SK-N-SH treated with all-trans-retinoic acid at 6 μM for 48 hours (cell line): ENCODE results near the gene C16orf96.

Experiments used
- ARNTL ChIP-seq: fragments of 450-650 bp; formaldehyde crosslinking; IDR thresholded peaks from 2 replicates; pipeline ENCODE4 v1.5.0; 2020; ENCODE audit warnings: low read depth, mild to moderate bottlenecking, moderate library complexity, borderline replicate concordance
- CREB5 ChIP-seq: fragments of 250-450 bp; sonication (Bioruptor Pico); IDR thresholded peaks from 2 replicates; pipeline ENCODE4 v1.5.1; 2020; ENCODE audit warnings: low read depth, mild to moderate bottlenecking, moderate library complexity
- ISL1 ChIP-seq: fragments of 250-450 bp; sonication (Bioruptor Pico); IDR thresholded peaks from 2 replicates; pipeline ENCODE4 v2.1.2; 2022; ENCODE audit warnings: mild to moderate bottlenecking, moderate library complexity
- PATZ1 ChIP-seq: fragments of 250-450 bp; sonication (Bioruptor Pico); IDR thresholded peaks from 2 replicates; pipeline ENCODE4 v1.8.0; 2020; ENCODE audit warnings: mild to moderate bottlenecking, moderate library complexity, borderline replicate concordance
- POU6F1 ChIP-seq: fragments of 250-450 bp; sonication (Bioruptor Pico); IDR thresholded peaks from 2 replicates; pipeline ENCODE4 v1.8.0; 2021; ENCODE audit warnings: low read depth, mild to moderate bottlenecking, moderate library complexity, borderline replicate concordance
- RARB ChIP-seq: fragments of 250-450 bp; sonication (Bioruptor Pico); IDR thresholded peaks from 2 replicates; pipeline ENCODE4 v1.8.0; 2021; ENCODE audit warnings: mild to moderate bottlenecking, moderate library complexity
- TSHZ2 ChIP-seq: fragments of 250-450 bp; sonication (Bioruptor Pico); IDR thresholded peaks from 2 replicates; pipeline ENCODE4 v1.5.0; 2020; ENCODE audit warnings: mild to moderate bottlenecking, moderate library complexity
- ZFP30 ChIP-seq: fragments of 450-650 bp; formaldehyde crosslinking; IDR thresholded peaks from 2 replicates; pipeline ENCODE4 v1.5.0; 2022; ENCODE audit warnings: mild to moderate bottlenecking, moderate library complexity
- ZNF8 ChIP-seq: fragments of 450-650 bp; formaldehyde crosslinking; IDR thresholded peaks from 2 replicates; pipeline ENCODE4 v1.5.0; 2020; ENCODE audit warnings: mild to moderate bottlenecking, moderate library complexity
- TF ChIP-seq, protein P1 (sequence below): fragments of 250-450 bp; sonication (Bioruptor Pico); IDR thresholded peaks from 2 replicates; pipeline ENCODE4 v1.5.1; 2021; ENCODE audit warnings: mild to moderate bottlenecking, moderate library complexity

GRCh38 chr16:4602331-4602730 is 46.2 kb downstream of the C16orf96 start:
- TF ChIP-seq ZFP30 (no peak), ARNTL (CRISPR knock-in tag) (no peak), ZNF8 (CRISPR knock-in tag) (no peak), TSHZ2 (CRISPR knock-in tag) (no peak), ISL1 (no peak), PATZ1 (CRISPR knock-in tag) (no peak), CREB5 (CRISPR knock-in tag) (no peak), RARB (CRISPR knock-in tag) (no peak), POU6F1 (CRISPR knock-in tag) (no peak)
- TF ChIP-seq, protein P1, sequence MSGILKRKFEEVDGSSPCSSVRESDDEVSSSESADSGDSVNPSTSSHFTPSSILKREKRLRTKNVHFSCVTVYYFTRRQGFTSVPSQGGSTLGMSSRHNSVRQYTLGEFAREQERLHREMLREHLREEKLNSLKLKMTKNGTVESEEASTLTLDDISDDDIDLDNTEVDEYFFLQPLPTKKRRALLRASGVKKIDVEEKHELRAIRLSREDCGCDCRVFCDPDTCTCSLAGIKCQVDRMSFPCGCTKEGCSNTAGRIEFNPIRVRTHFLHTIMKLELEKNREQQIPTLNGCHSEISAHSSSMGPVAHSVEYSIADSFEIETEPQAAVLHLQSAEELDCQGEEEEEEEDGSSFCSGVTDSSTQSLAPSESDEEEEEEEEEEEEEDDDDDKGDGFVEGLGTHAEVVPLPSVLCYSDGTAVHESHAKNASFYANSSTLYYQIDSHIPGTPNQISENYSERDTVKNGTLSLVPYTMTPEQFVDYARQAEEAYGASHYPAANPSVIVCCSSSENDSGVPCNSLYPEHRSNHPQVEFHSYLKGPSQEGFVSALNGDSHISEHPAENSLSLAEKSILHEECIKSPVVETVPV (CRISPR knock-in tag), result no peak
